ENCODE data around the gene CRLF2.

Gene CRLF2

DNA sequence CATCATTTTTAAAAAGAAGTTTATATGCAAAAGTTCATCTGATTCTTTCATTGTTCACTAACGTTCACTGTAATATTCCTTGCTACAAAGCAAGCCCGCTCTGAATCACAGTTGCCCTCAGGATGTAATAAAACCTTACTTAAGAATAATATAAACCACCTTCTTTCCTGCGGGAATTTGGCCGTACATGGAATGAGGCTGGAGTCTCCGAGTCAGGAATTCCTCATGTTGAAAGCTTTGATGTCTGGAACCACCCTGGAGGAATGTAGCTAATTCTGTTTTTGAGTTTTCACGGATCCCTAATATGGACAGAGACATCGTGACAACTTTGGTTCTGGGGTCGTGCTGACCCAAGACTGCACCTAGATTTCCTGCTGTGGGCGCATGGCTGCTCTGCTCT is 58.5 kb downstream of the CRLF2 start:
- in situ Hi-C loops (cut with MboI; ENCODE audit: low pct_unique_long_range_greater_than_20kb, low sequenced_read_pairs, unreplicated experiment), result no loop called here
- TF ChIP-seq, protein P1, sequence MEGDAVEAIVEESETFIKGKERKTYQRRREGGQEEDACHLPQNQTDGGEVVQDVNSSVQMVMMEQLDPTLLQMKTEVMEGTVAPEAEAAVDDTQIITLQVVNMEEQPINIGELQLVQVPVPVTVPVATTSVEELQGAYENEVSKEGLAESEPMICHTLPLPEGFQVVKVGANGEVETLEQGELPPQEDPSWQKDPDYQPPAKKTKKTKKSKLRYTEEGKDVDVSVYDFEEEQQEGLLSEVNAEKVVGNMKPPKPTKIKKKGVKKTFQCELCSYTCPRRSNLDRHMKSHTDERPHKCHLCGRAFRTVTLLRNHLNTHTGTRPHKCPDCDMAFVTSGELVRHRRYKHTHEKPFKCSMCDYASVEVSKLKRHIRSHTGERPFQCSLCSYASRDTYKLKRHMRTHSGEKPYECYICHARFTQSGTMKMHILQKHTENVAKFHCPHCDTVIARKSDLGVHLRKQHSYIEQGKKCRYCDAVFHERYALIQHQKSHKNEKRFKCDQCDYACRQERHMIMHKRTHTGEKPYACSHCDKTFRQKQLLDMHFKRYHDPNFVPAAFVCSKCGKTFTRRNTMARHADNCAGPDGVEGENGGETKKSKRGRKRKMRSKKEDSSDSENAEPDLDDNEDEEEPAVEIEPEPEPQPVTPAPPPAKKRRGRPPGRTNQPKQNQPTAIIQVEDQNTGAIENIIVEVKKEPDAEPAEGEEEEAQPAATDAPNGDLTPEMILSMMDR (IDR thresholded peaks at IDR 0.05; ENCODE audit: extremely low read depth, insufficient read depth, missing control alignments), result no peak
- DNase-seq (ENCODE audit: low spot score), result no peak

DNA sequence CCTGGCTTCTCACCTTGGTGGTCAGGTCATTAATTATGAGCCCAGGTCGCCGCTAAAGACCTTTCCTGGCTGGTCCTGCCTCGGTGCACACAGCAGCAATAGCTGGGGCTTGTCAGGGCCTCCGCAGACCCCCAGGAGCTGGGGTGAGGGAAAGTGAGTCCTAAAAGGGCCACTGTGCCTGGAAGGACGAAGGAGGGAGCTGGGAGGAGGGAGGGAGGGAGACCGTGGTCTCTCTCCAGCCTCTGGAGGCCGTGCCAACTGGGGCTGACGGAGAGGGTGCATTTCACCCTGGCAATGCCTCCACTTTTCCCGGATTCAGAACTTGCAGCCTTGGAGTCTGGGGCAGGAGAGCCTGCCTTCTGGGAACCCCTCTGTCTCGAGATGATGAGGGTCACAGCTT is 60.4 kb downstream of the CRLF2 start:
- in situ Hi-C loops (cut with MboI; ENCODE audit: low pct_unique_long_range_greater_than_20kb, low sequenced_read_pairs, unreplicated experiment), result no loop called here
- no peak for DNase-seq (ENCODE audit: low spot score)
- TF ChIP-seq, protein P1 (IDR thresholded peaks at IDR 0.05; ENCODE audit: extremely low read depth, insufficient read depth, missing control alignments), result no peak

DNA sequence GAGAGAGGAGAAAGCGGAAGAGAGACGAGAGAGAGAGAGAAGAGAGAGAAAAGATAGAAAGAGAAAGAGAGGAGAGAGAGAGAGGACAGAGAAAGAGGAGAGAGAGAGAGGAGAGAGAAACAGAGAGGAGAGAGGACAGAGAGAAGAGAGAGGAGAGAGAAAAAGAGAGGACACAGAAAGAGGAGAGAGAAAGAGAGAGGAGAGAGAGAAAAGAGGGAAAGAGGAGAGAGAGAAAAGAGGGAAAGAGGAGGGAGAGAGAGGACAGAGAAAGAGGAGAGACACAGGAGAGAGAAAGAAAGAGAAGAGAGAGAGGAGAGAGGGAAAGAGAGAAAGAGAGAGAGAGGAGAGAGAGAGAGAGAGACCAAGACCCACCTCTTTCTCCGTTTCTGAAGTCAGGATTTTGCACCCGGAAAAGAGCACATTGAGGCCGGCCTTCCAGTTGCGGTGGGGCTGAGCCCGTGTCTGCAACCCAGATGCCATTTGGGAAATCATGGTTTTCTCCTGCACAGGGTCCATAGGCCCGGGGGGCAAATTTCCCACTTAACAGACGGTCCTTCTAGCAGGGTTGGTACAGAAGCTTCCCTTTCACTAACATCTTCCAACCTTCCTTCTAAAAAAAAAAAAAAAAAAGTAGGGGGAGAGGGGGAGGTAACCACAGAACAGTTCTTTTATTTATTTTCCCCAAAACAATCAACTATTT is 60.9 kb downstream of the CRLF2 start:
- in situ Hi-C loops (cut with MboI; ENCODE audit: low pct_unique_long_range_greater_than_20kb, low sequenced_read_pairs, unreplicated experiment), result no loop called here
- no peak for DNase-seq (ENCODE audit: low spot score)
- TF ChIP-seq, protein P1 (IDR thresholded peaks at IDR 0.05; ENCODE audit: extremely low read depth, insufficient read depth, missing control alignments), result no peak

DNA sequence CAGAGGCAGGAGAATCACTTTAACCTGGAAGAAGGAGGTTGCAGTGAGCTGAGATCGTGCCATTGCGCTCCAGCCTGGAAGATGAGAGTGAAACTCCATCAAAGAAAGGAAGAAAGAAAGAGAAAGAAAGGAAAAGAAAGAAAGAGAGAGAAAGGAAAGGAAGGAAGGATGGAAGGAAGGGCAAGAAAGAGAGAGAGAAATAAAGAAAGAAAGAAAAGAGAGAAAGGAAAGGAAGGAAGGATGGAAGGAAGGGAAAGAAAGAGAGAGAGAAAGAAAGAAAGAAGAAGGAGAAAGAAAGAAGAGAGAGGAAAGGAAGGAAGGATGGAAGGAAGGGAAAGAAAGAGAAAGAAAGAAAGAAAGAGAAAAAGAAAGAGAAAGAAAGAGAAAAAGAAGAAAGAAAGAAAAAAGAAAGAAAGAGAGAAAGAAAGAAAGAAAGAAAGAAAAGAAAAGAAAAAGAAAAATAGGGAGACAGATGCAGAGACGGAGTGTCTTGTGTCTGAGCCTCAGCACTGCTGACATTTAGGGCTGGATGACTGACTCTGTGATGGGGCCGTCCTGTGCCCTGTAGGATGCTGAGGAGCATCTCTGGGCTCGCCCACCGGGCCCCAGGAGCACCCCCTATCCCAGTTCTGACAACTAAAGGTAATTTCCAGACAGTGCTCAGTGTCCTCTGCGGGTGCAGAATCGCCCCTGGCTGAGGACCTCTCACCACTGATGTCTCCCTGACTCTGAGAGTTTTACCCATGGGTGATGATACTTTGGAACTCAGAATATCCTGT is 61.7 kb downstream of the CRLF2 start:
- TF ChIP-seq, protein P1 (IDR thresholded peaks at IDR 0.05; ENCODE audit: extremely low read depth, insufficient read depth, missing control alignments), result no peak
- no peak for DNase-seq (ENCODE audit: low spot score)
- in situ Hi-C loops (cut with MboI; ENCODE audit: low pct_unique_long_range_greater_than_20kb, low sequenced_read_pairs, unreplicated experiment), result no loop called here

DNA sequence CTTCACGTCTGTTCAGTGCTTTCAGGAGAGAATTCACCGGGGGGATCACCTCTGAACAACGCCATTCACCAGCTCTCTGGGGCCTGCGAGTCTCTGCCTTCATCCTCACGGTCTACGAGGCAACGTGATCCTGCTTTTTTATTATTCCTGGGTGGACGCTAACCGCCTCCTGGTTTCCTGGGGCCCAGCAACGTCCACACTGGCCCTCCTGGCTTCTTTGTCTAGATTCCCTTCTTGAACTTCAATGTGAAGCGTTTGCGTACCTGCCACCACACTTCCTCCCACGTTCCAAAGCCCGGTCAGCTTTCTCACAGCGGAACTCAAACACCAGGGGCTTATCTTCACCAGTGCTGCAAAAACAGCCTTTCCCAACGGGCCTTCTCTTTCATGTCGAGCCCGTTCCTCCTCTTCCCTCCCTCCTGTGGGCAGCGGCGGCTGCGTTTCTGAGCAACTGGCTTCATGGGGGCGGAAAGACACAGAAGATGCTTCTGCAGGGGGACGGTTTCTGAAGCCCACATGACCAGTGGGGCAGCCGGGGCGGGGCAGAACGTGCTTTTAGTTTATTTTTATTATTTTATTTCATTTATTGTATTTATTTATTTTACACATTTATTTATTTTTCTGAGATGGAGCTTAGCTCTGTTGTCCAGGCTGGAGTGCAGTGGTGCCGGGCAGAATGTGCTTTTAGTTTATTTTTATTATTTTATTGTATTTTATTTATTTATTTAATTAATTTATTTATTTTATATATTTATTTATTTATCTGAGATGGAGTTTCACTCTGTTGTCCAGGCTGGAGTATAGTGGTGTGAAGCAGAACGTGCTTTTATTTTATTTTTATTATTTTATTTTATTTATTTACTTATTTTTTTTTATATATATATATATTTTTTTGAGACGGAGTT is 64.6 kb downstream of the CRLF2 start:
- no peak for DNase-seq (ENCODE audit: low spot score)
- in situ Hi-C loops (cut with MboI; ENCODE audit: low pct_unique_long_range_greater_than_20kb, low sequenced_read_pairs, unreplicated experiment), result no loop called here
- TF ChIP-seq, protein P1 (IDR thresholded peaks at IDR 0.05; ENCODE audit: extremely low read depth, insufficient read depth, missing control alignments), result no peak

DNA sequence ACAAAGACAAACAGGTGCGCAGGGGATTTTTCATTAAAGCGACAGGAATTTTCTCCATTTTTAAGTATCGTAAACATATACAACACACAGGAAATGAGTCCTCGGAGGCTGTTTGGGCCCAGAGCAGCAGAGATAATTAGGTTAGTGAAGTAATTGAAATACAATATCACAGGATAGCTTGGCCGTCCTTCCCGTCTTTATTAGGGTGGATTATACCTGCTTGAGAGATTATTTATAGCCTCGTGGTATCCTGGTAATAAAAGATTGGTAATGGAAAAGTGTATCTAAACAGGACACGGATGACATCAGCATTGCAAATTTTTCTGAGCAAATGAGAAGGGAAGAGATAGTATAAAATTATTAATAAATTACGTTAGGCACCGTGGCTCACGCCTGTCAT is 68.2 kb downstream of the CRLF2 start:
- in situ Hi-C loops (cut with MboI; ENCODE audit: low pct_unique_long_range_greater_than_20kb, low sequenced_read_pairs, unreplicated experiment), result no loop called here
- no peak for DNase-seq (ENCODE audit: low spot score)
- TF ChIP-seq, protein P1 (IDR thresholded peaks at IDR 0.05; ENCODE audit: extremely low read depth, insufficient read depth, missing control alignments), result no peak

Data from GM13977 (cell line).